ENCODE measurements around the gene SLC18A3. TPM values are rescaled to one million over a fixed set of nuclear protein-coding genes. Genes with fewer than 3 reads are reported as not detected.

Gene SLC18A3
- polyA plus RNA-seq (2013, experiment 1 of 2), result 0.01 TPM
- 0.01 TPM for polyA plus RNA-seq (2013, experiment 2 of 2)

DNA sequence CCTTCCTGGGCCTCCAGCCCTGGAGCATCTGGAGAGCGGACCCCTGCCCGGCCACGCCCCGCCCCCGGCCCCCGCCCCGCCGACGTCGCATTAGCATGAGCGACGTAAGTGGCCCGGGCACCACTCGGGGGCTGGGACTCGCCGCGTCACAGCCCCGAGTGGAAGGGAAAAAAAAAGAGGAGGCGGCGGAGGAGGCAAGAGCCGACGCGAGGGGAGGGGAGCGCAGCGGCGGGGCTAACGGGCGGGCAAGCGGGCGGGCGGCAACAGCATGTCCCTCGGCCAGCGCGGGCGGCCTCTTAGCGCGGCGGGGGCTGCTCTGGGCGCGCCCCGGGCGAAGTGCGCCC, at the start of gene SLC18A3:
TSS of gene SLC18A3 (plus strand) at position 197 of the 344 bp plus-strand sequence. CDS start 431 bp downstream, outside the sequence.
- no peak within 1 kb of the TSS for H3K18ac ChIP-seq (ENCODE audit: low read length)
- H3K4me1 ChIP-seq (ENCODE audit: control insufficient read depth, low read depth, low read length), result no peaks in the 10 kb centered on the region
- peaks cover 62% of the 10 kb centered on the region for H3K27me3 ChIP-seq (ENCODE audit: insufficient read depth, low read length, poor library complexity)
- no peak within 1 kb of the TSS for H2BK5ac ChIP-seq (ENCODE audit: low read length)
- H4K8ac ChIP-seq (ENCODE audit: low read depth, low read length), result no peak within 1 kb of the TSS
- H3K79me1 ChIP-seq (ENCODE audit: low read length), result no peaks in the 10 kb centered on the region
- DNase-seq, result no peak
- H3K27ac ChIP-seq (ENCODE audit: low read depth, low read length), result no peak within 1 kb of the TSS
- no peak within 1 kb of the TSS for H3K23ac ChIP-seq (ENCODE audit: low read length)
- H3K56ac ChIP-seq (ENCODE audit: low read length), result peak within 1 kb of the TSS; percentile 25
- no peaks in the 10 kb centered on the region for H3K79me2 ChIP-seq (ENCODE audit: control insufficient read depth, insufficient read depth, low read length)
- H3K36me3 ChIP-seq (ENCODE audit: control insufficient read depth, insufficient read depth, low read length), result no peaks in the 10 kb centered on the region
- H3K4me2 ChIP-seq (ENCODE audit: low read length), result peak within 1 kb of the TSS; percentile 56
- WGBS (ENCODE audit: extremely low coverage, insufficient coverage, low lambda C conversion rate), result no CpG with 5 or more reads among the region's 43 CpGs
- peak within 1 kb of the TSS; percentile 20 for H3K4me3 ChIP-seq (ENCODE audit: low read length)
- no peak within 1 kb of the TSS for H4K5ac ChIP-seq (ENCODE audit: low read length)
- no peak within 1 kb of the TSS for H2BK120ac ChIP-seq (ENCODE audit: low read depth, low read length)
- no peak within 1 kb of the TSS for H3K9ac ChIP-seq (ENCODE audit: low read length)
- no peak within 1 kb of the TSS for H2BK15ac ChIP-seq (replicated peaks; ENCODE audit: low read depth)
- H2AK5ac ChIP-seq (ENCODE audit: low read length), result no peak within 1 kb of the TSS
- H3K4ac ChIP-seq (ENCODE audit: low read depth, low read length), result no peak within 1 kb of the TSS

DNA sequence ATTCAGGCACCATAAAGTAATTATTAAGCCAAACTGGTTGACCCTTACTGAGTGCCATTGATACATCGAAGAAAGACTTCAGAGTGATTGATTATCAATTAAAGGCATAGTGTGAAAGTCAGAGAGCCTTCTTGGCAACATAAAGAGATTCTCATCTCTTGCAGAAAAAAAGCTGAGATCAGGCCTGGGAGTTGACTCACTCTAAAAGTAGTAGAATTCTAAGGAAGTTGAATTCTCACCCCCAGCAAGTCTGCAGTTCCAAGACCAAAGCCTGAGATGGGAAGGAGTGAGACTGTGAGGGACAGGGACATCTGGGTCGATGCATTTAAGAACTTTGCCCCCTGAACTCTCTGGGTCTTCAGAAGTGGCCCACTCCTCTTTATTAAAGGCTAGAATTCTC, 49.6 kb upstream of the SLC18A3 start:
- no peak overlapping the region for H3K4ac ChIP-seq (ENCODE audit: low read depth, low read length)
- H3K27me3 ChIP-seq (ENCODE audit: insufficient read depth, low read length, poor library complexity), result no peaks in the 10 kb centered on the region
- H3K79me1 ChIP-seq (ENCODE audit: low read length), result no peaks in the 10 kb centered on the region
- no CpG with 5 or more reads among the region's 2 CpGs for WGBS (ENCODE audit: extremely low coverage, insufficient coverage, low lambda C conversion rate)
- no peak overlapping the region for H4K5ac ChIP-seq (ENCODE audit: low read length)
- DNase-seq, result no peak
- no peak overlapping the region for H3K9ac ChIP-seq (ENCODE audit: low read length)
- H2BK120ac ChIP-seq (ENCODE audit: low read depth, low read length), result no peak overlapping the region
- no peak overlapping the region for H2AK5ac ChIP-seq (ENCODE audit: low read length)
- no peaks in the 10 kb centered on the region for H3K79me2 ChIP-seq (ENCODE audit: control insufficient read depth, insufficient read depth, low read length)
- no peak overlapping the region for H3K4me3 ChIP-seq (ENCODE audit: low read length)
- no peak overlapping the region for H3K4me2 ChIP-seq (ENCODE audit: low read length)
- H3K23ac ChIP-seq (ENCODE audit: low read length), result no peak overlapping the region
- no peak overlapping the region for H3K18ac ChIP-seq (ENCODE audit: low read length)
- no peak overlapping the region for H3K56ac ChIP-seq (ENCODE audit: low read length)
- no peak overlapping the region for H3K27ac ChIP-seq (ENCODE audit: low read depth, low read length)
- no peaks in the 10 kb centered on the region for H3K36me3 ChIP-seq (ENCODE audit: control insufficient read depth, insufficient read depth, low read length)
- H2BK15ac ChIP-seq (replicated peaks; ENCODE audit: low read depth), result no peak overlapping the region
- H4K8ac ChIP-seq (ENCODE audit: low read depth, low read length), result no peak overlapping the region
- peaks cover 6% of the 10 kb centered on the region for H3K4me1 ChIP-seq (ENCODE audit: control insufficient read depth, low read depth, low read length)
- no peak overlapping the region for H2BK5ac ChIP-seq (ENCODE audit: low read length)

DNA sequence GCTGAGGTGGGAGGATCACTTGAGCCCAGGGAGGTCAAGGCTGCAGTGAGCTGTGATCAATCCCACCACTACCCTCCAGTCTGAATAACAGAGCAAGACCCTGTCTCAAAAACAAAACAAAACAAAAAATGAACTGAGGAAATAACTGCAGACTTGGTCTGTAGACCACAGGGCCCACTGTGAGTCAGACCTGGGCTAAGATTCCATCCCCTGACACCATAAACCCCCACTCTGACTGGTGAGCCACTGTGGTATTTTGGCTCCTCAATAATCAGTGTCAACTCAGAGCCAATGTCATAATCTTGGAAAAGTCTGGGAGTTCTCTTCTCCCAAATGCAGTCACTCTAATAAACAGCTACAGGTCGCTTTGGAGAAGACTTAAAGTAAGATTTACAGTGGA, 47.2 kb upstream of the SLC18A3 start:
- Histone ChIP-seq H3K18ac (ENCODE audit: low read length) (no peak overlapping the region), H3K79me1 (ENCODE audit: low read length) (no peaks in the 10 kb centered on the region), H2BK120ac (ENCODE audit: low read depth, low read length) (no peak overlapping the region), H4K8ac (ENCODE audit: low read depth, low read length) (no peak overlapping the region), H3K23ac (ENCODE audit: low read length) (no peak overlapping the region), H2BK15ac (replicated peaks; ENCODE audit: low read depth) (no peak overlapping the region), H4K5ac (ENCODE audit: low read length) (no peak overlapping the region), H3K27me3 (ENCODE audit: insufficient read depth, low read length, poor library complexity) (no peaks in the 10 kb centered on the region), H2AK5ac (ENCODE audit: low read length) (no peak overlapping the region), H3K9ac (ENCODE audit: low read length) (no peak overlapping the region), H3K4ac (ENCODE audit: low read depth, low read length) (no peak overlapping the region), H3K4me2 (ENCODE audit: low read length) (no peak overlapping the region), H3K79me2 (ENCODE audit: control insufficient read depth, insufficient read depth, low read length) (no peaks in the 10 kb centered on the region), H3K36me3 (ENCODE audit: control insufficient read depth, insufficient read depth, low read length) (no peaks in the 10 kb centered on the region), H3K27ac (ENCODE audit: low read depth, low read length) (no peak overlapping the region), H3K56ac (ENCODE audit: low read length) (peak overlapping the region; percentile 34), H3K4me1 (ENCODE audit: control insufficient read depth, low read depth, low read length) (peaks cover 6% of the 10 kb centered on the region), H3K4me3 (ENCODE audit: low read length) (no peak overlapping the region), H2BK5ac (ENCODE audit: low read length) (no peak overlapping the region)
- no peak for DNase-seq
- no CpG with 5 or more reads among the region's 1 CpG for WGBS (ENCODE audit: extremely low coverage, insufficient coverage, low lambda C conversion rate)

DNA sequence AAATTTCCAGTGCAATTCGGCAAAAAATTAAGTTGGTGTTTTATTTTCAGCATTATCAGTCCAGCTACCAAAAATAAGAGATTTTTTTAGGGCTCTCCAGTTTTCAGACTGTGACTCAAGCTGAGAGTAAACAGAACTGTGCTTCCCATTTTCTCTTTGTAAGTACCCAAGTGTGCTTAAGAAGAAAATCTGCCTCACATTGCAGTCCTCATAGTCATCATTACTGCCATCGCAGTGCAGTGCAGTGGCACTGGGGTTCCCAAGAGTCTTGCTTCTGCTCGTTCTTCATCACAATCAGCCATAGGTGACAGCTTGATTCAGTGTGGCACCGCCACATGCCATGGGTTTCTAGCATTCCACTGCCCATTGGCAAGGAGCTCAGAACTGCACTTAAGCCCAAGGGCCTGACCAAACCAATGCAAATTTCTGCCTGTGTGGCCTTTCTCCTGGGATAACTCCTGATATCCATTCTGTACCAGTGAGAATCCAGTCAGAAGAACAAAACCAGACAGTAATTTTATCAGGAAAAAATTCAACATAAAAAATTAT, 45.6 kb upstream of the SLC18A3 start:
- no peak for DNase-seq
- no peak overlapping the region for H3K23ac ChIP-seq (ENCODE audit: low read length)
- no peak overlapping the region for H3K56ac ChIP-seq (ENCODE audit: low read length)
- H3K4ac ChIP-seq (ENCODE audit: low read depth, low read length), result no peak overlapping the region
- no peak overlapping the region for H3K4me3 ChIP-seq (ENCODE audit: low read length)
- no CpG with 5 or more reads among the region's 4 CpGs for WGBS (ENCODE audit: extremely low coverage, insufficient coverage, low lambda C conversion rate)
- H3K27me3 ChIP-seq (ENCODE audit: insufficient read depth, low read length, poor library complexity), result no peaks in the 10 kb centered on the region
- no peaks in the 10 kb centered on the region for H3K36me3 ChIP-seq (ENCODE audit: control insufficient read depth, insufficient read depth, low read length)
- H4K8ac ChIP-seq (ENCODE audit: low read depth, low read length), result no peak overlapping the region
- H3K27ac ChIP-seq (ENCODE audit: low read depth, low read length), result no peak overlapping the region
- H2BK5ac ChIP-seq (ENCODE audit: low read length), result no peak overlapping the region
- H3K4me2 ChIP-seq (ENCODE audit: low read length), result no peak overlapping the region
- peaks cover 4% of the 10 kb centered on the region for H3K4me1 ChIP-seq (ENCODE audit: control insufficient read depth, low read depth, low read length)
- no peak overlapping the region for H2BK15ac ChIP-seq (replicated peaks; ENCODE audit: low read depth)
- H2BK120ac ChIP-seq (ENCODE audit: low read depth, low read length), result no peak overlapping the region
- H3K79me2 ChIP-seq (ENCODE audit: control insufficient read depth, insufficient read depth, low read length), result no peaks in the 10 kb centered on the region
- no peak overlapping the region for H4K5ac ChIP-seq (ENCODE audit: low read length)
- H3K18ac ChIP-seq (ENCODE audit: low read length), result no peak overlapping the region
- no peaks in the 10 kb centered on the region for H3K79me1 ChIP-seq (ENCODE audit: low read length)
- no peak overlapping the region for H3K9ac ChIP-seq (ENCODE audit: low read length)
- H2AK5ac ChIP-seq (ENCODE audit: low read length), result no peak overlapping the region

DNA sequence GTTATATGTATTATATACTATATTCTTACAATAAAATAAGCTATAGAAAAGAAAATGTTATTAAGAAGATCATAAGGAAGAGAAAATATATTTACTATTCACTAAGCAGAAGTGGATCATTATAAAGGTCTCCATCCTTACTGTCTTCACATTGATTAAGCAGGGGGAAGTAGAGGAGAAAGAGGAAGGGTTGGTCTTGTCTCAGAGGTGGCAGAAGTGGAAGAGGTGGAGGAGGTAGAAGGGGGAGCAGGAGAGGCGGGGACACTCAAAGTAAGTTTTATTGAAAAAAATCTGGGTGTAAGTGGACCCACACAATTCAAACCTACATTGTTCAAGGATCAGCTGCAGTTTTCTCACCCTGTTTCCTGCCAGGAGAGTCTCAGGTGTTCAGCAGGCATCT, 42.3 kb upstream of the SLC18A3 start:
- Histone ChIP-seq H2BK120ac (ENCODE audit: low read depth, low read length) (no peak overlapping the region), H2AK5ac (ENCODE audit: low read length) (no peak overlapping the region), H3K4me3 (ENCODE audit: low read length) (no peak overlapping the region), H3K4me2 (ENCODE audit: low read length) (no peak overlapping the region), H3K9ac (ENCODE audit: low read length) (no peak overlapping the region), H3K4me1 (ENCODE audit: control insufficient read depth, low read depth, low read length) (no peaks in the 10 kb centered on the region), H3K56ac (ENCODE audit: low read length) (no peak overlapping the region), H2BK5ac (ENCODE audit: low read length) (no peak overlapping the region), H4K5ac (ENCODE audit: low read length) (no peak overlapping the region), H3K23ac (ENCODE audit: low read length) (no peak overlapping the region), H3K18ac (ENCODE audit: low read length) (no peak overlapping the region), H2BK15ac (replicated peaks; ENCODE audit: low read depth) (no peak overlapping the region), H3K79me1 (ENCODE audit: low read length) (no peaks in the 10 kb centered on the region), H3K27ac (ENCODE audit: low read depth, low read length) (no peak overlapping the region), H3K4ac (ENCODE audit: low read depth, low read length) (no peak overlapping the region), H3K27me3 (ENCODE audit: insufficient read depth, low read length, poor library complexity) (no peaks in the 10 kb centered on the region), H4K8ac (ENCODE audit: low read depth, low read length) (no peak overlapping the region), H3K79me2 (ENCODE audit: control insufficient read depth, insufficient read depth, low read length) (no peaks in the 10 kb centered on the region), H3K36me3 (ENCODE audit: control insufficient read depth, insufficient read depth, low read length) (no peaks in the 10 kb centered on the region)
- WGBS (ENCODE audit: extremely low coverage, insufficient coverage, low lambda C conversion rate), result no CpG with 5 or more reads among the region's 1 CpG
- no peak for DNase-seq

DNA sequence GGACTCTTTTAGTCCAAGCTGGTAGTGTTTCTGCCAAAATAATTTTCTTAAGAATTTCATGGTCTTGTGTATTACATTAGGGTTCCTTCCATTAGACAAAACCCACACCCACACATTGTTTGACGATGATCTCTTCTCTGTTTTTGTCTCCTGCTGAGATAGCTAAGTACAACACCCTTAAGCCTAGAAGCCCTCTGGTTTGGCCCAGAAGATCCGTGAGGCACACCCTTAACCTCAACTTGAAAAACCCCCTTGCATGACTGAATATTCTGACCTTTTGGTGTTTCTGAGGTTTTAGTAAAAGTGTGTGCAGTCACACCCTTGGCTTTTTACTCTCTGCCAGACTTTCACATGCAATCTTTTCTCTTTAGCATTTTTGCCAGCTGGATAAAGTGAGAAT, 41.9 kb upstream of the SLC18A3 start:
- Histone ChIP-seq H2BK15ac (replicated peaks; ENCODE audit: low read depth) (no peak overlapping the region), H3K36me3 (ENCODE audit: control insufficient read depth, insufficient read depth, low read length) (no peaks in the 10 kb centered on the region), H3K27me3 (ENCODE audit: insufficient read depth, low read length, poor library complexity) (no peaks in the 10 kb centered on the region), H3K4me1 (ENCODE audit: control insufficient read depth, low read depth, low read length) (no peaks in the 10 kb centered on the region), H3K23ac (ENCODE audit: low read length) (no peak overlapping the region), H3K9ac (ENCODE audit: low read length) (no peak overlapping the region), H3K4me2 (ENCODE audit: low read length) (no peak overlapping the region), H2BK5ac (ENCODE audit: low read length) (no peak overlapping the region), H3K18ac (ENCODE audit: low read length) (no peak overlapping the region), H2AK5ac (ENCODE audit: low read length) (no peak overlapping the region), H3K56ac (ENCODE audit: low read length) (no peak overlapping the region), H3K27ac (ENCODE audit: low read depth, low read length) (no peak overlapping the region), H3K79me2 (ENCODE audit: control insufficient read depth, insufficient read depth, low read length) (no peaks in the 10 kb centered on the region), H3K4ac (ENCODE audit: low read depth, low read length) (no peak overlapping the region), H4K5ac (ENCODE audit: low read length) (no peak overlapping the region), H4K8ac (ENCODE audit: low read depth, low read length) (no peak overlapping the region), H3K4me3 (ENCODE audit: low read length) (no peak overlapping the region), H3K79me1 (ENCODE audit: low read length) (no peaks in the 10 kb centered on the region), H2BK120ac (ENCODE audit: low read depth, low read length) (no peak overlapping the region)
- DNase-seq, result no peak
- WGBS (ENCODE audit: extremely low coverage, insufficient coverage, low lambda C conversion rate), result no CpG with 5 or more reads among the region's 2 CpGs

Data from mesendoderm (in vitro differentiated cells).